ENCODE data around the gene ATXN1.
"Not testable (repeated sequence)": the region's sequence is repeated elsewhere in the genome, so short reads cannot be mapped to it uniquely, and the experiment has no call there.

ATXN1 gene

GRCh38 chr6:16403831-16404230 is 357.4 kb downstream of the ATXN1 start:
- DNase-seq (ENCODE audit: low read depth in 1 of 2, low spot score in 1 of 2), result no peak

- DNase-seq (ENCODE audit: low read depth in 1 of 2, low spot score in 1 of 2), result no peak
Observed at GRCh38 chr6:16402581-16402900, 358.7 kb downstream of the ATXN1 start.

- DNase-seq (ENCODE audit: low read depth in 1 of 2, low spot score in 1 of 2), result no peak
Observed at GRCh38 chr6:16400248-16400760, 361.0 kb downstream of the ATXN1 start.

GRCh38 chr6:16399695-16400094 is 361.6 kb downstream of the ATXN1 start:
- no peak for DNase-seq (ENCODE audit: low read depth in 1 of 2, low spot score in 1 of 2)

GRCh38 chr6:16399158-16399557 is 362.1 kb downstream of the ATXN1 start:
- no peak for DNase-seq (ENCODE audit: low read depth in 1 of 2, low spot score in 1 of 2)

GRCh38 chr6:16398587-16398986 is 362.7 kb downstream of the ATXN1 start:
- DNase-seq (ENCODE audit: low read depth in 1 of 2, low spot score in 1 of 2), result no peak

- no peak for DNase-seq (ENCODE audit: low read depth in 1 of 2, low spot score in 1 of 2)
Observed at GRCh38 chr6:16397623-16398022, 363.6 kb downstream of the ATXN1 start.

GRCh38 chr6:16396497-16397319 is 364.6 kb downstream of the ATXN1 start:
- DNase-seq (ENCODE audit: low read depth in 1 of 2, low spot score in 1 of 2), result no peak

- DNase-seq (ENCODE audit: low read depth in 1 of 2, low spot score in 1 of 2), result no peak
Observed at GRCh38 chr6:16394632-16395031, 366.6 kb downstream of the ATXN1 start.

GRCh38 chr6:16393326-16393725 is 367.9 kb downstream of the ATXN1 start:
- no peak for DNase-seq (ENCODE audit: low read depth in 1 of 2, low spot score in 1 of 2)

- no peak for DNase-seq (ENCODE audit: low read depth in 1 of 2, low spot score in 1 of 2)
Observed at GRCh38 chr6:16392010-16392409, 369.2 kb downstream of the ATXN1 start.

GRCh38 chr6:16391451-16391912 is 369.8 kb downstream of the ATXN1 start:
- DNase-seq (ENCODE audit: low read depth in 1 of 2, low spot score in 1 of 2), result no peak

GRCh38 chr6:16390909-16391450 is 370.3 kb downstream of the ATXN1 start:
- not testable (repeated sequence) for DNase-seq (ENCODE audit: low read depth in 1 of 2, low spot score in 1 of 2)

- DNase-seq (ENCODE audit: low read depth in 1 of 2, low spot score in 1 of 2), result no peak
Observed at GRCh38 chr6:16389642-16390041, 371.6 kb downstream of the ATXN1 start.

- DNase-seq (ENCODE audit: low read depth in 1 of 2, low spot score in 1 of 2), result no peak
Observed at GRCh38 chr6:16388488-16388887, 372.8 kb downstream of the ATXN1 start.

- no peak for DNase-seq (ENCODE audit: low read depth in 1 of 2, low spot score in 1 of 2)
Observed at GRCh38 chr6:16386057-16386456, 375.2 kb downstream of the ATXN1 start.

GRCh38 chr6:16383607-16384206 is 377.6 kb downstream of the ATXN1 start:
- DNase-seq (ENCODE audit: low read depth in 1 of 2, low spot score in 1 of 2), result no peak

- DNase-seq (ENCODE audit: low read depth in 1 of 2, low spot score in 1 of 2), result not testable (repeated sequence)
Observed at GRCh38 chr6:16381968-16382367, 379.3 kb downstream of the ATXN1 start.

- no peak for DNase-seq (ENCODE audit: low read depth in 1 of 2, low spot score in 1 of 2)
Observed at GRCh38 chr6:16380220-16380809, 380.9 kb downstream of the ATXN1 start.

- not testable (repeated sequence) for DNase-seq (ENCODE audit: low read depth in 1 of 2, low spot score in 1 of 2)
Observed at GRCh38 chr6:16378360-16378759, 382.9 kb downstream of the ATXN1 start.

- DNase-seq (ENCODE audit: low read depth in 1 of 2, low spot score in 1 of 2), result no peak
Observed at GRCh38 chr6:16377470-16377869, 383.8 kb downstream of the ATXN1 start.

GRCh38 chr6:16375843-16376242 is 385.4 kb downstream of the ATXN1 start:
- DNase-seq (ENCODE audit: low read depth in 1 of 2, low spot score in 1 of 2), result no peak

All from activated CD4-positive, alpha-beta T cell treated with anti-CD3 and anti-CD28 coated beads, Interleukin-2, amount 50 U/mL, for 24 hours (primary cell).